GM13976 (cell line): Measurements from ENCODE around the gene SNX4.
"Not testable (repeated sequence)": the region's sequence is repeated elsewhere in the genome, so short reads cannot be mapped to it uniquely, and the experiment has no call there.

ENCODE experiments used
- DNase-seq: peaks from one replicate; pipeline ENCODE4 v3.0.0; 2012; ENCODE audit warnings: low spot score
- CTCF ChIP-seq: IDR thresholded peaks from 2 replicates; pipeline ENCODE4 v1.5.1; 2012; ENCODE audit warnings: borderline replicate concordance, mild to moderate bottlenecking; ENCODE audit not compliant: insufficient read depth; ENCODE audit errors: extremely low read depth, missing control alignments, control extremely low read depth
- in situ Hi-C: fragments of 300-500 bp; cut with MboI; formaldehyde crosslinking; loops from one replicate; pipeline ENCODE4 v1.12.0; 2022; ENCODE audit warnings: low sequenced_read_pairs, mixed read lengths, inconsistent platforms; ENCODE audit not compliant: unreplicated experiment

Gene SNX4

GRCh38 chr3:125482406-125482805, 37.6 kb downstream of the SNX4 start:
- DNase-seq: no peak
- in situ Hi-C loops: no loop called here
- TF ChIP-seq CTCF: no peak

GRCh38 chr3:125481786-125482185, 38.2 kb downstream of the SNX4 start:
- DNase-seq: no peak
- no peak for TF ChIP-seq CTCF
- in situ Hi-C loops: no loop called here

- in situ Hi-C loops, DNase-seq: not testable (repeated sequence)
Observed at GRCh38 chr3:125481375-125481759, 38.6 kb downstream of the SNX4 start.

- DNase-seq: no peak
- in situ Hi-C loops: no loop called here
- no peak for TF ChIP-seq CTCF
Observed at GRCh38 chr3:125480656-125481374, 39.2 kb downstream of the SNX4 start.

GRCh38 chr3:125479091-125479490, 40.9 kb downstream of the SNX4 start:
- no peak for DNase-seq
- TF ChIP-seq CTCF: no peak
- in situ Hi-C loops: no loop called here

- in situ Hi-C loops: no loop called here
- DNase-seq: no peak
- no peak for TF ChIP-seq CTCF
Observed at GRCh38 chr3:125478326-125478725, 41.7 kb downstream of the SNX4 start.

- TF ChIP-seq CTCF: no peak
- no peak for DNase-seq
- in situ Hi-C loops: no loop called here
Observed at GRCh38 chr3:125477701-125478100, 42.3 kb downstream of the SNX4 start.
